Measurements from ENCODE around the gene TSEN2.
"Not testable (repeated sequence)": the region's sequence is repeated elsewhere in the genome, so short reads cannot be mapped to it uniquely, and the experiment has no call there.

Gene TSEN2

DNA sequence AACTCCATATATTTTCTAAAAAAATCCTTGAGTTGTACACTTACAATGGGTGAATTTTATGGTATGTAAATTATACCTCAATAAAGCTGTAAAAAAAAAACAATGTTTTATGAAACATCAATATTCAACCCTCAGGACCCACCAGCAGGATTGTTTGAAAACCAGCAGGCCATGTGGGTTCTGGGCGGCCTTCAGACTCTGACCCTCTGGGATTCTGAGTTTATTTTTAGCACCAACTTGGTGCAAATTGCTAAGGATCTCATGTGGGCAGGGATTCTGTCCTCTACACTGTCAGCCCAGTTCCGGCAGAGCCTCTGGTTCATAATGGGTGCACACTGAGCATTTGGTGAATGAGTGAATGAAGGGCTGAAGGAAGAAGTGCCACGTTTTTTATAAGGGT lies 24.2 kb upstream of the TSEN2 start:
- Mint-ChIP-seq H3K36me3 (no peaks in the 10 kb centered on the region), H3K27ac (no peak overlapping the region)
- no peak for DNase-seq (ENCODE audit: low spot score in 2 of 2)

DNA sequence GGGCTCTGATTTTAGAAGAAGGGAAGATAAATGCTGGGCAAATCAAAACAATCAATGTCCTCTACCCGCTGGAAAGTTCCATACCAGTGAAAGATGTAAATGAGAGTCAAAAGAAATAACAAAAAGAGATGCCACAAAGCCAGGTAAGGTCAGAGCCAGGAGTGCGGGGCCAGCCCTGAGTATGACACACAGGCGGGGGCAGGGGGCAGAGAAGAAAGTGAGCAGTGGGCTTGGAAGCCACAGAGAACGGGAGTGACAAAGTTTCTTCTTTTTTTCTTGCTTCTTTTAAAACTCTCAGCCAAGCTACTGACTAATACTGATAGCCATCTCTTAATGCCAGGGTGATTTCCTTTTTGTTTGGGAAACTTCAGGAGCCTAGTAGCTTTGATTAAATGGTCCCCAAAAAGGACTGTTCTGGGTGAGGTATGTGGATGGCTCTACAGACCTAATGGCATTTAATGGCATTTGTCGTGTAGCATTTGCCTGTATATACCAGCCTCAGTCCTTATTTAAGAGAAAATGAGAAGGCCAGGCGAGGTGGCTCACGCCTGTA lies 23.1 kb upstream of the TSEN2 start:
- Mint-ChIP-seq H3K27ac (no peak overlapping the region), H3K4me3 (no peak overlapping the region), H3K36me3 (no peaks in the 10 kb centered on the region), H3K4me1 (no peaks in the 10 kb centered on the region), H3K9me3 (no peaks in the 10 kb centered on the region), H3K27me3 (peaks cover 5% of the 10 kb centered on the region)
- ATAC-seq (ENCODE audit: low read depth) (no peak), DNase-seq (ENCODE audit: low spot score in 2 of 2) (no peak)

More for the DNA sequence above, 24.2 kb upstream of the TSEN2 start:
- no peaks in the 10 kb centered on the region for H3K4me1 Mint-ChIP-seq
- no peak overlapping the region for H3K4me3 Mint-ChIP-seq
- no peaks in the 10 kb centered on the region for H3K9me3 Mint-ChIP-seq
- no peak for ATAC-seq (ENCODE audit: low read depth)
- peaks cover 6% of the 10 kb centered on the region for H3K27me3 Mint-ChIP-seq

DNA sequence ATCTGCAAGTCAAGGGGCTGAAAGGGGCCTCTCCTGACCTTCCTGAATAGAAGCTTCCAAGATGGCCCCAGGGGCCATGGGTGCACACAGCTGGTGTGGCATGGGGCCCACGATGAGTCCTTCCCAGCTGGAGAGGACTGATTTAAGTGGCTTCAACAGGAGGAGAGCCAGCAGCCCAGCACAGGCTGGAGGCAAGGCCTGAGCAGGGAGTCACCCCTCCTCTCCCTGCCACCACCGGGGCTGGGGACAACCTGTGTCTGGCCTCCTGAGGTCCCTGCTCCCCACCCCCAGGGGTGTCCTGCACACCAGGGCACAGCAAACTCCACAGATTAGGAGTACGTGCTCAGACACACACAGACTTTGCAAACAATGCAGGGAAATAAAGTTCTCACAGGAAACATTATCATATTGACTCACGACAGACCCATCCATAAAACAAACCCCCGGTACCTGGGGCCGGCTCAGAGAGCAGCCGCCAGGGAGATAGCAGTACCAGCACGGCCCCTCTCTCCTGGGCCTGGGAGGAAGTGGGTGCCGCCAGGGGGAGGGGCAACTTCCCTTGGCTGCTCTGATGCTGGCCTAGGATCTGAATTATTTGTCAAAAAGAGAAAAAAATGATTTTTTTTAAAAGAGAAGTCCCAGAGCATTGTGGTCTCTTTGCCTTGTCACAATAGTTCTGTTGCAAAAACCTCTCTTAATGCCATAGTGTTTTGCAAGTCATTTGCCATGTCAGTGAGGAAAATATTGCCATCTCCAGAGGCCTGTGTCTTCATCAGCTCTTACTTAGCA lies 21.9 kb upstream of the TSEN2 start:
- H3K4me3 Mint-ChIP-seq, result no peak overlapping the region
- H3K27ac Mint-ChIP-seq, result no peak overlapping the region

DNA sequence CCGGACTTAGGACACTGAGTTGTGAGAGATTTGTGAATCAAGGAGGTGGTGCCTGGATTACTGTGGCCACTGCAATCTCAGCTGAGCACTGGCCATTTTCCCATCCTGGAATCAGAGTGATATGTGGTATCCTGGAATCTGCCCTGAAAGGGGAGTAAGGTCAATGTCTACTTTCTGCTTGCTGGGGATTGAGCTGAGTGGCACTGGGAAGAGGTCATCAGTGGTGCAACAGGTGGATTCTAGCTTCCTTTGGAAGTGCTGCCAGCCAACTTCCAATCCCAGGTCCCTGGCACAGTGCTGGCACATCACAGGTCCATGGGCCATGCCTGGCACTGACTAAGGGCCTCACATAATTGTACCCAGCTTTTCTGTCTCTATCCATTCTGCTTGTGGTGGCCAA lies 20.6 kb upstream of the TSEN2 start:
- DNase-seq (ENCODE audit: low spot score in 2 of 2) (no peak), ATAC-seq (ENCODE audit: low read depth) (no peak)
- Mint-ChIP-seq H3K27ac (no peak overlapping the region), H3K36me3 (no peaks in the 10 kb centered on the region), H3K4me1 (no peaks in the 10 kb centered on the region), H3K27me3 (peaks cover 6% of the 10 kb centered on the region), H3K9me3 (no peaks in the 10 kb centered on the region), H3K4me3 (no peak overlapping the region)

More for the DNA sequence above, 21.9 kb upstream of the TSEN2 start:
- DNase-seq (ENCODE audit: low spot score in 2 of 2) (no peak), ATAC-seq (ENCODE audit: low read depth) (no peak)
- Mint-ChIP-seq H3K36me3 (no peaks in the 10 kb centered on the region), H3K9me3 (no peaks in the 10 kb centered on the region), H3K4me1 (no peaks in the 10 kb centered on the region), H3K27me3 (peaks cover 6% of the 10 kb centered on the region)

DNA sequence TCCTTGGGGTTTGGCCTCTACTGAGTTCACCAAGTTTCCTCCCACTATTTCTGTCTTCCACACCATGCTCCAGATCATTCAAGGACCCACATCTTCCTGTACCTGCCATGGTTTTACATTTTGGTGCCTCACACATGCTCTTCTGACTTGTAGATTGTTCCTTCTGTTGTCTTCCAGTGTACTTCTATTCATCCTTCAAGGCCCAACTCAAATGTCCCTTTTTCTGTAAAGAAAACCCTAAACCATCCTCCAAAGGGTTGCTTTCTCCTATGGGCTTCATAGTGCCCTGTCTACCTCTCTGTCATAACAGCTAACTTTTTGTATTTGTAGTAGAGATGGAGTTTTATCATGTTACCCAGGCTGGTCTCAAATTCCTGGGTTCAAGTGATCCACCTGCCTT lies 20.1 kb upstream of the TSEN2 start:
- H3K4me1 Mint-ChIP-seq, result no peaks in the 10 kb centered on the region
- peaks cover 6% of the 10 kb centered on the region for H3K27me3 Mint-ChIP-seq
- ATAC-seq (ENCODE audit: low read depth) (no peak), DNase-seq (ENCODE audit: low spot score in 2 of 2) (no peak)
- no peaks in the 10 kb centered on the region for H3K9me3 Mint-ChIP-seq
- no peak overlapping the region for H3K27ac Mint-ChIP-seq
- no peak overlapping the region for H3K4me3 Mint-ChIP-seq
- H3K36me3 Mint-ChIP-seq, result no peaks in the 10 kb centered on the region

DNA sequence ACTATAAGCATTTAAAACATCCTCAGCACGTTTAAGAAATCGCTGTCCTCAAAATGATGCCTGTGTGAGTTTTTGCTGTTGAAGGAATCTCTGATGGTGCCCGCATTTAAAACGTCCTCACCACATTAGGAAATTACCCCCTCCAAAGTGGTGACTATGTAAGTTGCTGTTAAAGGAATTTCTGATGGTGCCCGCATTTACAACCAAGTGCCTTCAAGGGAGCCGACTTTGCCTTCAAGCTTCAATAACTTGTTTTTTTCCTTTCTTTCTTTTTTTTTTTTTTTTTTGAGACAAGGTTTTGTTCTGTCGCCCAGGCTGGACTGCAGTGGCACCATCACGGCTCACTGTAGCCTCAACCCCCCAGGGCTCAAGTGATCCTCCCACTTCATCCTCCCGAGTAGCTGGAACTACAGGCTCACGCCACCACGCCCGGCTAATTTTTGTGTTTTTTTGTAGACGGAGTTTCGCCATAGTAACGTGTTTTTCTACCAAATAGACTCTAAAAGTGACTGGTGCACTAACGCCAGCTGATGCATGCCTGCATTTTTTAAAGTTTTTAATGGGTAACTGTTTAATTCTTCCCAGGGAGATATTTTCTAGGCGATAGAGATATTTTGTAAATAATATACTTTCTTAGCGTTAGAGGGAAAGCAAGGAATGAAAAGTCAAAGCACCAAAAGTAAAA lies 19.0 kb upstream of the TSEN2 start:
- peaks cover 8% of the 10 kb centered on the region for H3K27me3 Mint-ChIP-seq
- H3K27ac Mint-ChIP-seq, result no peak overlapping the region
- H3K36me3 Mint-ChIP-seq, result no peaks in the 10 kb centered on the region
- ATAC-seq (ENCODE audit: low read depth) (no peak), DNase-seq (ENCODE audit: low spot score in 2 of 2) (no peak)
- H3K4me3 Mint-ChIP-seq, result no peak overlapping the region
- no peaks in the 10 kb centered on the region for H3K4me1 Mint-ChIP-seq
- H3K9me3 Mint-ChIP-seq, result no peaks in the 10 kb centered on the region

DNA sequence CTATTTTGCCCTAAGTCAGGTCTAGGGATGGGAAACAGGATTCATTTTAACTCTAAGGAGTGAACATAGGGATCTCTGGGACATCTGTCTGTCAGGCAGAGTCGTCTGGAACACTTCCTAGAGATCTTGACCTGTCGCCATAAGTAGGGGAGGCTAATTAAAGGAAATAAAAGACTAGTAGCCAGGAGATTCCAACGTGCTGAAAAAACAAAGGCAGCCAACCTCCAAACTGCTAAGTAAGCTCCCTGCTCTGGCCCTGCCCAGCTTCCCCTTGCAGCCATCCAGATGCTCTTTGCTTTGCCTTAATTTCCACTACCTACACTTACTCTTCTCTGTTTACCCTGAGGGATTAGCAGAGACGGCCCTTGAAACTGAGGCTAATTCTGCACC lies 18.4 kb upstream of the TSEN2 start:
- DNase-seq (ENCODE audit: low spot score in 2 of 2) (no peak), ATAC-seq (ENCODE audit: low read depth) (no peak)
- Mint-ChIP-seq H3K4me1 (no peaks in the 10 kb centered on the region), H3K36me3 (no peaks in the 10 kb centered on the region), H3K27me3 (peaks cover 8% of the 10 kb centered on the region), H3K27ac (no peak overlapping the region), H3K4me3 (no peak overlapping the region), H3K9me3 (no peaks in the 10 kb centered on the region)

DNA sequence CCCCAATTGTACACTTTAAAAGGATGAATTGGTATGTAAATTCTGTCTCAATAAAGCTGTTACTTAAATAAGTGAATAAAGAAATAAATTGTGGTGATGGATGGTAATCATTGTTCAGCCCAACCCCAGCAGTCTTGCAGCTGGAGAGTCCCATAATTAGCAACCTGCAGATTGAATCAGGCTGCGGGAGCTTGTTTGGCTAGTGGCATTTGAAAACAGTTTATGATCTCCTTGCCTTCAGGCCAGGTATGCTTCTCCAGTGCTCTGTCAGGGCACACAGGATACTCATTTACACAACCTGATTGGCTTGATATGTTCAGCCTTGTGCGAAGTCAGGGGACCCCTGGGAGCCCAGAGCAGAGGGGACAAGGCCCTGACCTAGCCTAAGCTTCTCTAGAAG lies 16.5 kb upstream of the TSEN2 start:
- ATAC-seq (ENCODE audit: low read depth), result no peak
- H3K27me3 Mint-ChIP-seq, result peaks cover 8% of the 10 kb centered on the region
- peaks cover 5% of the 10 kb centered on the region for H3K4me1 Mint-ChIP-seq
- no peaks in the 10 kb centered on the region for H3K9me3 Mint-ChIP-seq
- no peak overlapping the region for H3K27ac Mint-ChIP-seq
- no peak overlapping the region for H3K4me3 Mint-ChIP-seq
- no peaks in the 10 kb centered on the region for H3K36me3 Mint-ChIP-seq
- DNase-seq (ENCODE audit: low spot score in 2 of 2), result no peak

DNA sequence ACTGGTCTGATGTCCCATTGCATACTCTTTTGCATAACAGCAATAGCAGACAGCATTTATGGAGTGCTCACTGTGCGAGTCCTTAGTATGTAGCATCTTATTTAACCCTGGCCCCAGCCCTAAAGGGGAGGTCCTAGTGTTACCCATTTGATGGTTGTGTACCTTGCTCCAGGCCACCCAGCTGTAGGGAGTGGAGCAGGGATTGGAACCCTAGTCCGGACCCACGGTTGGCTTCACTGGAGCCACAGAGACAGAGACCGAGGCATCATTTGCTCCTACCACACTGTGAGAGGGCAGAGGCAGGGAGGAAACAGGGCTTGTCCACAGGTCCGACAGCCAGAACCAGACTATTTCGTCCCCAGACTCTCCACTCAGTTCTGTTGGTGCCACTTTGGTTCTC lies 16.0 kb upstream of the TSEN2 start:
- H3K4me3 Mint-ChIP-seq, result no peak overlapping the region
- no peak overlapping the region for H3K27ac Mint-ChIP-seq
- no peaks in the 10 kb centered on the region for H3K36me3 Mint-ChIP-seq
- ATAC-seq (ENCODE audit: low read depth) (no peak), DNase-seq (ENCODE audit: low spot score in 2 of 2) (no peak)
- peaks cover 7% of the 10 kb centered on the region for H3K4me1 Mint-ChIP-seq
- H3K9me3 Mint-ChIP-seq, result no peaks in the 10 kb centered on the region
- peaks cover 8% of the 10 kb centered on the region for H3K27me3 Mint-ChIP-seq

DNA sequence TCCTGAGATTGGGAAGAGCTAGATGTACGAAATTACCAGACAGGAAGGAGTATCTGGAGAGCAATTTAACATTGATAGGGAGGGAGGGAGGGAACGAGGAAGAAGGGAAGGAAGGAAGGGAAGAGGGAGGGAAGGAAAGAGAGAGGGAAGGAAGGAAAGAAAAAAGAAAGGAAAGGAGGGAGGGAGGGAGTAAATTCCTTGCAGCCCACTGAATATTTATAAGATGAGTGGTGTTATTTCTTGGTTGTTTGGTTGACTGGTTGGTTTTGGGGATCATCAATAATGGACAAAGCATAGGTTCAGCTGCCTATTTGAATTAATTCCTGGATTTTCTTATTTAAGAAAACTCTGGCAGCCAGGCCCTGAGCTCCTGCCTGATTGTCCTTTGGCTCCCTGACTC lies 15.5 kb upstream of the TSEN2 start:
- Mint-ChIP-seq H3K36me3 (no peaks in the 10 kb centered on the region), H3K27me3 (peaks cover 8% of the 10 kb centered on the region), H3K4me1 (peaks cover 7% of the 10 kb centered on the region), H3K27ac (no peak overlapping the region), H3K9me3 (no peaks in the 10 kb centered on the region), H3K4me3 (no peak overlapping the region)
- no peak for ATAC-seq (ENCODE audit: low read depth)
- no peak for DNase-seq (ENCODE audit: low spot score in 2 of 2)

DNA sequence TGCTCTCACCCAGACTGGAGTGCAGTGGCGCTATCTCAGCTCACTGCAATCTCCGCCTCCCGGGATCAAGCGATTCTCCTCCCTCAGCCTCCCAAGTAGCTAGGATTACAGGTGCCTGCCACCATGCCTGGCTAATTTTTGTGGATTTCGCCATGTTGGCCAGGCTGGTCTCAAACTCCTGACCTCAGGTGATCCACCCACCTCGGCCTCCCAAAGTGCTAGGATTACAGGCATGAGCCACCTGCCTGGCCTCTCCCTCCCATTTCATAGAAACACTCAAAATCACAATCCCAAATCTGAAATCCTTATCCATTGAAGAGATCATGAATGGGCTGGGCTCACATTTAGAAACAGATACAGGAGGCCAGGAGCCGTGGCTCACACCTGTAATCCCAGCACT lies 15.1 kb upstream of the TSEN2 start:
- H3K4me1 Mint-ChIP-seq; H3K4me3 Mint-ChIP-seq; H3K27me3 Mint-ChIP-seq; H3K9me3 Mint-ChIP-seq; H3K36me3 Mint-ChIP-seq; ATAC-seq (ENCODE audit: low read depth); H3K27ac Mint-ChIP-seq; DNase-seq (ENCODE audit: low spot score in 2 of 2): not testable (repeated sequence)

DNA sequence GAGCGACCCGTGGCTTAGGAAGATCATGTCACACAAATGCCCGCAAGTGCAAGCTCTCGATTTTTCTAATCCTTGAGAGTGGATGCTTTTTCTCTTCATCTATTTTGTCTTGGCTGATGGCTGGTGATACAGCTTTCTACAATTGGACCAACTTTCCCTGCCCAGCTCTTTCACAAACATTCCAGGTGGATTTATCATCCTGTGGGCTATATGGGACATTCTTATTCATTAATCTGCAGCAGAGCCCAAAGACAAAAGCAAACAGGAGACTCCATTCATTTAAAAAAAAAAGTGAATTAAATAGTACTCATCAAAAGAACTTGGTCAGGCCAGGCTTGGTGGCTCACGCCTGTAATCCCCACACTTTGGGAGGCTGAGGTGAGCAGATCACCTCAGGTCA lies 14.2 kb upstream of the TSEN2 start:
- DNase-seq (ENCODE audit: low spot score in 2 of 2), result no peak
- Mint-ChIP-seq H3K27me3 (peaks cover 8% of the 10 kb centered on the region), H3K4me1 (peaks cover 7% of the 10 kb centered on the region), H3K36me3 (no peaks in the 10 kb centered on the region), H3K27ac (no peak overlapping the region), H3K4me3 (no peak overlapping the region), H3K9me3 (no peaks in the 10 kb centered on the region)
- no peak for ATAC-seq (ENCODE audit: low read depth)

DNA sequence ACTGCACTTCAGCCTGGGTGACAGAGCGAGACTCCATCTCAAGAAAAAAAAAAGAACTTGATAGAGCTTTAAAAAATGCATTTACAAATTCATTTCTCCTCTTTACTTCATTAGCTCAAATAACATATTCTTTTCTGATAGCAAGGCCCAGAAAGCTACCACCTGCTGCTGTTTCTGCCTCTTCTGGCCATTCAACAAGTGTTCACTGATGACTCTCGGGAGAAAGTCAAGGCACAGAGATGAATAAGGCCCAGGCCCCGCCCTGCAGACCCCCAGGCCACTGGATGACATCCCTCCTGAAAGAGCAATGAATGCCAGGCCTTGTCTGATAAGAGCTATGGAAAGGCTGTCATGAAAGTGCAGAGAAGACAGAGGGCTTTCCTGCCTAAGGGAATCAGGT lies 13.6 kb upstream of the TSEN2 start:
- DNase-seq (ENCODE audit: low spot score in 2 of 2), result no peak
- Mint-ChIP-seq H3K9me3 (no peaks in the 10 kb centered on the region), H3K4me3 (no peak overlapping the region), H3K4me1 (peaks cover 7% of the 10 kb centered on the region), H3K27ac (no peak overlapping the region), H3K27me3 (peaks cover 8% of the 10 kb centered on the region), H3K36me3 (no peaks in the 10 kb centered on the region)
- no peak for ATAC-seq (ENCODE audit: low read depth)

DNA sequence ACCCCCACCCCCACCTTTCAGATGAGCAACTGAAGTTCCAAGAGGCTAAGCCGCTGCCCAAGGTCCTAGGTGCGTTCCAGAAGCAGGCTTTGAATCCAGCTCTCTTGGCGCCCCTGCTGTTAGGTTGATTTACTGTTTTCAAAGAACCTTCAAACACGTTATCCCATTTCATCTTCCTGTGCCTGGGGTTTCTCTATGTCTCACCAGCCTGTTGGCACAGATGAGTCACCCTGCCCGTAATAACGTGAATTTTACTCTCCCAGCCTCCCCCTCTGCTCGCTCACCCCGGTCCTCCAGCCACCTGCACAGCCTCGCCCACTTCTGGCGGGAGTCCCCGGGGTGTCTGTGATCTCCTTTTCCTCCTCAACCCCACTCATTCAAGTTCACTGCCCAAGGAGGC lies 13.0 kb upstream of the TSEN2 start:
- no peaks in the 10 kb centered on the region for H3K9me3 Mint-ChIP-seq
- no peak for DNase-seq (ENCODE audit: low spot score in 2 of 2)
- H3K4me3 Mint-ChIP-seq, result no peak overlapping the region
- no peak overlapping the region for H3K27ac Mint-ChIP-seq
- ATAC-seq (ENCODE audit: low read depth), result no peak
- no peaks in the 10 kb centered on the region for H3K36me3 Mint-ChIP-seq
- peaks cover 8% of the 10 kb centered on the region for H3K27me3 Mint-ChIP-seq
- peaks cover 7% of the 10 kb centered on the region for H3K4me1 Mint-ChIP-seq

Measured in memory B cell (primary cell).